GM10266 (cell line): Measurements from ENCODE around the gene DNM3.

Experiments used
- DNase-seq: peaks from one replicate; pipeline ENCODE4 v3.0.0; 2012; ENCODE audit errors: extremely low spot score
- CTCF ChIP-seq: IDR thresholded peaks from 2 replicates; pipeline ENCODE4 v1.5.1; 2012; ENCODE audit warnings: mild to moderate bottlenecking, low read depth; ENCODE audit not compliant: control insufficient read depth, insufficient read depth; ENCODE audit errors: missing control alignments

DNM3 gene

GRCh38 chr1:171949316-171949715 lies 108.0 kb downstream of the DNM3 start:
- DNase-seq: no peak
- no peak for TF ChIP-seq CTCF

- no peak for DNase-seq
- TF ChIP-seq CTCF: no peak
Measured at GRCh38 chr1:171953835-171954234, 112.5 kb downstream of the DNM3 start.

GRCh38 chr1:171954361-171954760 lies 113.1 kb downstream of the DNM3 start:
- TF ChIP-seq CTCF: no peak
- DNase-seq: no peak

GRCh38 chr1:171961861-171962260 lies 120.6 kb downstream of the DNM3 start:
- no peak for TF ChIP-seq CTCF

GRCh38 chr1:171963762-171964161 lies 122.5 kb downstream of the DNM3 start:
- no peak for DNase-seq
- TF ChIP-seq CTCF: no peak

More at GRCh38 chr1:171961861-171962260, 120.6 kb downstream of the DNM3 start:
- no peak for DNase-seq

- no peak for TF ChIP-seq CTCF
- DNase-seq: no peak
Measured at GRCh38 chr1:171965777-171966176, 124.5 kb downstream of the DNM3 start.

GRCh38 chr1:171966426-171967220 lies 125.3 kb downstream of the DNM3 start:
- TF ChIP-seq CTCF: no peak
- DNase-seq: no peak
